ENCODE results near the gene FURIN. TPM values are rescaled to one million over a fixed set of nuclear protein-coding genes. Genes with fewer than 3 reads are reported as not detected.

The FURIN gene
- total RNA-seq, 3 donors from 2014 or later: 34.5 to 48.5 (median 36.4) TPM

DNA sequence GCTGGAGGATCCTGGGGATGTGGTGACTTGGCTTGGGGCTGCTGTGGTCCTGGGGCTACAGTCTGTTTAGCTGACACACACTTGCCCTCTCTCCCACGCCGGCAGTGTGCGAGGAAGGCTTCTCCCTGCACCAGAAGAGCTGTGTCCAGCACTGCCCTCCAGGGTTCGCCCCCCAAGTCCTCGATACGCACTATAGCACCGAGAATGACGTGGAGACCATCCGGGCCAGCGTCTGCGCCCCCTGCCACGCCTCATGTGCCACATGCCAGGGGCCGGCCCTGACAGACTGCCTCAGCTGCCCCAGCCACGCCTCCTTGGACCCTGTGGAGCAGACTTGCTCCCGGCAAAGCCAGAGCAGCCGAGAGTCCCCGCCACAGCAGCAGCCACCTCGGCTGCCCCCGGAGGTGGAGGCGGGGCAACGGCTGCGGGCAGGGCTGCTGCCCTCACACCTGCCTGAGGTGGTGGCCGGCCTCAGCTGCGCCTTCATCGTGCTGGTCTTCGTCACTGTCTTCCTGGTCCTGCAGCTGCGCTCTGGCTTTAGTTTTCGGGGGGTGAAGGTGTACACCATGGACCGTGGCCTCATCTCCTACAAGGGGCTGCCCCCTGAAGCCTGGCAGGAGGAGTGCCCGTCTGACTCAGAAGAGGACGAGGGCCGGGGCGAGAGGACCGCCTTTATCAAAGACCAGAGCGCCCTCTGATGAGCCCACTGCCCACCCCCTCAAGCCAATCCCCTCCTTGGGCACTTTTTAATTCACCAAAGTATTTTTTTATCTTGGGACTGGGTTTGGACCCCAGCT, 13.0 kb downstream of the FURIN start:
- intact Hi-C loops (cut with DNase I; ENCODE audit: low total_unique reads): no loop called here
- TF ChIP-seq POLR2A (IDR thresholded peaks at IDR 0.05): no peak
- TF ChIP-seq, protein P1, sequence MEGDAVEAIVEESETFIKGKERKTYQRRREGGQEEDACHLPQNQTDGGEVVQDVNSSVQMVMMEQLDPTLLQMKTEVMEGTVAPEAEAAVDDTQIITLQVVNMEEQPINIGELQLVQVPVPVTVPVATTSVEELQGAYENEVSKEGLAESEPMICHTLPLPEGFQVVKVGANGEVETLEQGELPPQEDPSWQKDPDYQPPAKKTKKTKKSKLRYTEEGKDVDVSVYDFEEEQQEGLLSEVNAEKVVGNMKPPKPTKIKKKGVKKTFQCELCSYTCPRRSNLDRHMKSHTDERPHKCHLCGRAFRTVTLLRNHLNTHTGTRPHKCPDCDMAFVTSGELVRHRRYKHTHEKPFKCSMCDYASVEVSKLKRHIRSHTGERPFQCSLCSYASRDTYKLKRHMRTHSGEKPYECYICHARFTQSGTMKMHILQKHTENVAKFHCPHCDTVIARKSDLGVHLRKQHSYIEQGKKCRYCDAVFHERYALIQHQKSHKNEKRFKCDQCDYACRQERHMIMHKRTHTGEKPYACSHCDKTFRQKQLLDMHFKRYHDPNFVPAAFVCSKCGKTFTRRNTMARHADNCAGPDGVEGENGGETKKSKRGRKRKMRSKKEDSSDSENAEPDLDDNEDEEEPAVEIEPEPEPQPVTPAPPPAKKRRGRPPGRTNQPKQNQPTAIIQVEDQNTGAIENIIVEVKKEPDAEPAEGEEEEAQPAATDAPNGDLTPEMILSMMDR (IDR thresholded peaks at IDR 0.05): no peak
- no peak for TF ChIP-seq POLR2AphosphoS5 (IDR thresholded peaks at IDR 0.05)
- H3K27me3 ChIP-seq: no peaks in the 10 kb centered on the region
- peaks cover 11% of the 10 kb centered on the region for H3K36me3 ChIP-seq
- no peak overlapping the region for H3K4me3 ChIP-seq
- H3K9me3 ChIP-seq: no peaks in the 10 kb centered on the region
- peaks cover 11% of the 10 kb centered on the region in 2 donors for H3K4me1 ChIP-seq
- DNase-seq (ENCODE audit: low spot score in 2 of 2): no peak
- H3K27ac ChIP-seq: no peak overlapping the region

DNA sequence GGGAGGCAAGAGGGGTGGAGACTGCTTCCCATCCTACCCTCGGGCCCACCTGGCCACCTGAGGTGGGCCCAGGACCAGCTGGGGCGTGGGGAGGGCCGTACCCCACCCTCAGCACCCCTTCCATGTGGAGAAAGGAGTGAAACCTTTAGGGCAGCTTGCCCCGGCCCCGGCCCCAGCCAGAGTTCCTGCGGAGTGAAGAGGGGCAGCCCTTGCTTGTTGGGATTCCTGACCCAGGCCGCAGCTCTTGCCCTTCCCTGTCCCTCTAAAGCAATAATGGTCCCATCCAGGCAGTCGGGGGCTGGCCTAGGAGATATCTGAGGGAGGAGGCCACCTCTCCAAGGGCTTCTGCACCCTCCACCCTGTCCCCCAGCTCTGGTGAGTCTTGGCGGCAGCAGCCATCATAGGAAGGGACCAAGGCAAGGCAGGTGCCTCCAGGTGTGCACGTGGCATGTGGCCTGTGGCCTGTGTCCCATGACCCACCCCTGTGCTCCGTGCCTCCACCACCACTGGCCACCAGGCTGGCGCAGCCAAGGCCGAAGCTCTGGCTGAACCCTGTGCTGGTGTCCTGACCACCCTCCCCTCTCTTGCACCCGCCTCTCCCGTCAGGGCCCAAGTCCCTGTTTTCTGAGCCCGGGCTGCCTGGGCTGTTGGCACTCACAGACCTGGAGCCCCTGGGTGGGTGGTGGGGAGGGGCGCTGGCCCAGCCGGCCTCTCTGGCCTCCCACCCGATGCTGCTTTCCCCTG, 13.8 kb downstream of the FURIN start:
- peaks cover 11% of the 10 kb centered on the region in 2 donors for H3K4me1 ChIP-seq
- intact Hi-C loops (cut with DNase I; ENCODE audit: low total_unique reads): no loop called here
- H3K36me3 ChIP-seq: peaks cover 7% of the 10 kb centered on the region
- H3K27ac ChIP-seq: peak overlapping the region; percentile 92 to 98
- no peaks in the 10 kb centered on the region for H3K27me3 ChIP-seq
- no peak for DNase-seq (ENCODE audit: low spot score in 2 of 2)
- no peaks in the 10 kb centered on the region for H3K9me3 ChIP-seq
- H3K4me3 ChIP-seq: no peak overlapping the region
- TF ChIP-seq POLR2A (IDR thresholded peaks at IDR 0.05) (no peak), POLR2AphosphoS5 (IDR thresholded peaks at IDR 0.05) (no peak)
- TF ChIP-seq, protein P1 (IDR thresholded peaks at IDR 0.05): no peak

- H3K9me3 ChIP-seq: no peaks in the 10 kb centered on the region
- intact Hi-C loops (cut with DNase I; ENCODE audit: low total_unique reads): no loop called here
- peaks cover 11% of the 10 kb centered on the region in 2 donors for H3K4me1 ChIP-seq
- TF ChIP-seq POLR2AphosphoS5 (IDR thresholded peaks at IDR 0.05): no peak
- no peak for TF ChIP-seq POLR2A (IDR thresholded peaks at IDR 0.05)
- TF ChIP-seq, protein P1 (IDR thresholded peaks at IDR 0.05): no peak
- H3K27ac ChIP-seq: peak overlapping the region; percentile 92 to 98
- DNase-seq (ENCODE audit: low spot score in 2 of 2): no peak
- no peaks in the 10 kb centered on the region for H3K27me3 ChIP-seq
- H3K36me3 ChIP-seq: peaks cover 5% of the 10 kb centered on the region
- H3K4me3 ChIP-seq: peak overlapping the region in 1 of 3 donors; percentile 82
Measured at GRCh38 chr15:90882781-90883525, 14.6 kb downstream of the FURIN start.

DNA sequence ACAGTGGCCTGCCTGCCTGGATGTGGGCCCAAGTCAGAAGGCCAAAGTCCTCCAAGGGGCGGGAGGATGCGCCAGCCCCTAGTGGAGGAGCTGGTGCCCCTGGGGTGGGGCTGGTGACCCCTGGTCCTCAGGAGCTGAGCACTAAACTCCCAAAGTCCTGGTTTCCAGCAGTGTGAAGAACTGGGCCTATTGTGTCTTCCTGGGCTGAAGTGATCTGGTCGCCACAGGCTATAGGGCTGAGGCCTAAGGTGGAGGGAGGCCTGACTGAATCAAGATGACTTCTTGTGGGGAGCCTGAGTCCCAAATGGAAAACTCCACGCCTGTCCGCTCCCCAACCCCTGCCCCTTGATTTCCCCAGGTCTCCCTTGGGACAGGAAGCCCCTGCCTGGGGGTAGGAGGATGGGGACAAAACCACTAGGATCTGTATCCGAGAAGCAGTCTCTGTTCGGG, 15.2 kb downstream of the FURIN start:
- Histone ChIP-seq H3K27ac (peak overlapping the region; percentile 92 to 98), H3K4me3 (peak overlapping the region; percentile 52 to 82 (median 62)), H3K9me3 (no peaks in the 10 kb centered on the region), H3K36me3 (peaks cover 5% of the 10 kb centered on the region), H3K4me1 (peaks cover 11% of the 10 kb centered on the region in 2 donors), H3K27me3 (no peaks in the 10 kb centered on the region)
- TF ChIP-seq POLR2A (IDR thresholded peaks at IDR 0.05) (no peak), POLR2AphosphoS5 (IDR thresholded peaks at IDR 0.05) (no peak)
- TF ChIP-seq, protein P1 (IDR thresholded peaks at IDR 0.05): no peak
- no peak for DNase-seq (ENCODE audit: low spot score in 2 of 2)
- intact Hi-C loops (cut with DNase I; ENCODE audit: low total_unique reads): no loop called here

Measured in breast epithelium (tissue), 4 donors.